Small intestine (tissue), 7 donors: ENCODE data around the gene PSMG3. TPM values are rescaled to one million over a fixed set of nuclear protein-coding genes. Genes with fewer than 3 reads are reported as not detected.

Experiments
- DNase-seq, 2 donors: peaks; one replicate each; pipeline versions ENCODE4 v3.0.0 to v3.0.0-alpha.2; 2013
- FAIRE-seq: peaks from 2 replicates; lab custom pipeline; 2012; peaks lifted over from hg19 to GRCh38; lab: Jason Lieb, UNC
- H3K27ac ChIP-seq, 3 donors: one replicate each; pipeline ENCODE4 v1.5.1; 2013; ENCODE audit warnings: low read length in 2 of 3, mild to moderate bottlenecking in 2 of 3, control low read depth in 1 of 3, inconsistent platforms in 1 of 3, low read depth in 1 of 3, moderate library complexity in 1 of 3
- H3K27me3 ChIP-seq, 3 donors: one replicate each; pipeline ENCODE4 v1.6.1; 2013; ENCODE audit warnings: low read length in 3 of 3, inconsistent platforms in 1 of 3; ENCODE audit not compliant: control insufficient read depth in 3 of 3, insufficient read depth in 3 of 3
- H3K36me3 ChIP-seq, 3 donors: one replicate each; pipeline ENCODE4 v1.6.1; 2013; ENCODE audit warnings: low read length in 3 of 3, inconsistent platforms in 1 of 3, low read depth in 1 of 3, mild to moderate bottlenecking in 1 of 3, moderate library complexity in 1 of 3; ENCODE audit not compliant: control insufficient read depth in 3 of 3, insufficient read depth in 2 of 3
- H3K4me1 ChIP-seq, 3 donors: one replicate each; pipeline ENCODE4 v1.6.1; 2013; ENCODE audit warnings: low read length in 2 of 3, inconsistent platforms in 1 of 3, low read depth in 1 of 3, mild to moderate bottlenecking in 1 of 3, moderate library complexity in 1 of 3; ENCODE audit not compliant: control insufficient read depth in 3 of 3, insufficient read depth in 2 of 3
- H3K4me3 ChIP-seq, 3 donors: one replicate each; pipeline ENCODE4 v1.5.1; 2013; ENCODE audit warnings: low read length in 3 of 3, control low read depth in 1 of 3, inconsistent platforms in 1 of 3, low read depth in 1 of 3, mild to moderate bottlenecking in 1 of 3, moderate library complexity in 1 of 3
- H3K9me3 ChIP-seq, 2 donors: one replicate each; pipeline ENCODE4 v1.6.1; 2013; ENCODE audit warnings: low read depth in 1 of 2, low read length in 1 of 2; ENCODE audit not compliant: control insufficient read depth in 2 of 2, insufficient read depth in 1 of 2
- WGBS, 3 donors: extraction: QIAGEN DNeasy Blood & Tissue Kit; methylation state at CpG; one replicate each; pipeline ENCODE4 v1.1.7; 2013; 5-methylcytosine and 5-hydroxymethylcytosine counted together
- polyA plus RNA-seq, 4 donors: library from polyadenylated mRNA; stranded (reverse) in 3 of 4; unstranded in 1 of 4; fragments of 200-250 nt in 3 of 4; fragments of 120-200 nt in 1 of 4; gene quantifications; one replicate each; pipeline versions ENCODE4 v1.2.1 to v1.2.3, GENCODE V29; 2013
- donor health status: healthy with polysubstance abuse.
- donor health status: control.
- donor health status: control.
- donor health status: Bipolar disorder and iron deficiency.
- donor health status: healthy.

The PSMG3 gene
- polyA plus RNA-seq, 4 donors: 28.7 to 73.1 (median 69.8) TPM

DNA sequence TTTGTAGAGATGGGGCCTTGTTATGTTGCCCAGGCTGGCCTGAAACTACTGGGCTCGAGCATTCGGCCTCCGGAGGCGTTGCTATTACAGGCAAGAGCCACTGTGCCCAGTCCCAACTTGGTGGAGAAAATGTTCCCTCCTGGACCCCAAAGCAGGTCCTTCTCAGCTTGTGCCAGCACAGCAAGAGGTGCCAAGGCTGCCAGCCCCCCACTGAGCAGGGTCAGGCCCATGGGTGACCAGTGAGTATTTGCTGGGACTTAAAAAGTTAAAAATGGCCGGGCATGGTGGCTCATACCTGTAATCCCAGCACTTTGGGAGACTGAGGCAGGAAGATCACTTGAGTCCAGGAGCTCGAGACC lies 34.8 kb downstream of the PSMG3 start:
- no peak for FAIRE-seq
- peaks cover 4 to 56% (median 19%) of the 10 kb centered on the region in 3 donors for H3K4me1 ChIP-seq
- no peaks in the 10 kb centered on the region for H3K27me3 ChIP-seq
- 63 to 64% (median 64%) methylated on average over 6 of the region's 6 CpGs for whole genome bisulfite sequencing, 3 donors
- DNase-seq: no peak
- no peak overlapping the region for H3K27ac ChIP-seq
- no peak overlapping the region for H3K4me3 ChIP-seq
- peaks cover 7 to 67% (median 7%) of the 10 kb centered on the region in 3 donors for H3K36me3 ChIP-seq
- no peaks in the 10 kb centered on the region for H3K9me3 ChIP-seq

- peaks cover 4 to 62% (median 19%) of the 10 kb centered on the region in 3 donors for H3K4me1 ChIP-seq
- FAIRE-seq: no peak
- WGBS, 3 donors: 83 to 85% (median 84%) methylated on average over 27 to 30 of the region's 30 CpGs
Observed at GRCh38 chr7:1534330-1535099, 35.3 kb downstream of the PSMG3 start.

GRCh38 chr7:1533547-1534329 lies 36.1 kb downstream of the PSMG3 start:
- Histone ChIP-seq H3K36me3 (peaks cover 0 to 54% (median 0%) of the 10 kb centered on the region in 3 donors), H3K4me1 (peaks cover 4 to 58% (median 19%) of the 10 kb centered on the region in 3 donors), H3K27me3 (no peaks in the 10 kb centered on the region), H3K9me3 (no peaks in the 10 kb centered on the region), H3K27ac (peak overlapping the region; percentile 84 to 98 (median 97)), H3K4me3 (peak overlapping the region in 1 of 3 donors; percentile 41)
- FAIRE-seq (no peak), DNase-seq (peak in 1 of 2 donors; percentile 41)
- 63 to 67% (median 65%) methylated on average over 23 to 24 of the region's 24 CpGs for WGBS, 3 donors

More at GRCh38 chr7:1534330-1535099, 35.3 kb downstream of the PSMG3 start:
- Histone ChIP-seq H3K27ac (peak overlapping the region in 2 of 3 donors; percentile 12 to 98), H3K27me3 (no peaks in the 10 kb centered on the region), H3K9me3 (no peaks in the 10 kb centered on the region), H3K4me3 (peak overlapping the region in 1 of 3 donors; percentile 8), H3K36me3 (peaks cover 2 to 61% (median 4%) of the 10 kb centered on the region in 3 donors)
- no peak for DNase-seq

- DNase-seq (no peak), FAIRE-seq (no peak)
- H3K9me3 ChIP-seq: no peaks in the 10 kb centered on the region
- H3K27me3 ChIP-seq: no peaks in the 10 kb centered on the region
- 22 to 28% (median 28%) methylated on average over 9 of the region's 9 CpGs for WGBS, 3 donors
- H3K4me3 ChIP-seq: peak overlapping the region; percentile 8 to 41 (median 22)
- H3K36me3 ChIP-seq: peaks cover 0 to 48% (median 0%) of the 10 kb centered on the region in 3 donors
- H3K27ac ChIP-seq: peak overlapping the region; percentile 84 to 98 (median 97)
- H3K4me1 ChIP-seq: peaks cover 4 to 53% (median 18%) of the 10 kb centered on the region in 3 donors
Observed at GRCh38 chr7:1533255-1533546, 36.6 kb downstream of the PSMG3 start.

GRCh38 chr7:1532456-1533254 lies 37.2 kb downstream of the PSMG3 start:
- H3K4me3 ChIP-seq: peak overlapping the region; percentile 67 to 94 (median 81)

GRCh38 chr7:1531979-1532455 lies 37.8 kb downstream of the PSMG3 start:
- WGBS, 3 donors: 5 to 21% (median 7%) methylated on average over 10 of the region's 10 CpGs
- DNase-seq: peak in 1 of 2 donors; percentile 48
- peaks cover 0 to 40% (median 0%) of the 10 kb centered on the region in 3 donors for H3K36me3 ChIP-seq
- H3K27me3 ChIP-seq: no peaks in the 10 kb centered on the region
- no peaks in the 10 kb centered on the region for H3K9me3 ChIP-seq
- peak overlapping the region; percentile 96 to 98 (median 97) for H3K27ac ChIP-seq
- FAIRE-seq: no peak
- peaks cover 0 to 42% (median 18%) of the 10 kb centered on the region in 3 donors for H3K4me1 ChIP-seq
- H3K4me3 ChIP-seq: peak overlapping the region; percentile 67 to 94 (median 81)

More at GRCh38 chr7:1532456-1533254, 37.2 kb downstream of the PSMG3 start:
- Histone ChIP-seq H3K27me3 (no peaks in the 10 kb centered on the region), H3K4me1 (peaks cover 3 to 47% (median 18%) of the 10 kb centered on the region in 3 donors), H3K36me3 (peaks cover 0 to 43% (median 0%) of the 10 kb centered on the region in 3 donors), H3K27ac (peak overlapping the region; percentile 96 to 98 (median 97)), H3K9me3 (no peaks in the 10 kb centered on the region)
- no peak for FAIRE-seq
- DNase-seq: peak; percentile 93 to 97
- WGBS, 3 donors: 2 to 3% (median 3%) methylated on average over 36 of the region's 36 CpGs

GRCh38 chr7:1531263-1531978 lies 38.4 kb downstream of the PSMG3 start:
- H3K27ac ChIP-seq: peak overlapping the region; percentile 96 to 98 (median 97)
- WGBS, 3 donors: 0 to 3% (median 1%) methylated on average over 26 to 55 of the region's 55 CpGs
- FAIRE-seq: no peak

More at GRCh38 chr7:1531263-1531978, 38.4 kb downstream of the PSMG3 start:
- Histone ChIP-seq H3K4me3 (peak overlapping the region; percentile 67 to 94 (median 81)), H3K27me3 (no peaks in the 10 kb centered on the region), H3K9me3 (no peaks in the 10 kb centered on the region), H3K36me3 (peaks cover 0 to 35% (median 0%) of the 10 kb centered on the region in 3 donors), H3K4me1 (peaks cover 0 to 36% (median 15%) of the 10 kb centered on the region in 3 donors)
- DNase-seq: peak; percentile 51 to 72
